ENCODE results near the gene C14orf119.

C14orf119 gene

GRCh38 chr14:23112359-23113178 lies 17.3 kb downstream of the C14orf119 start:
- no peak for DNase-seq

DNA sequence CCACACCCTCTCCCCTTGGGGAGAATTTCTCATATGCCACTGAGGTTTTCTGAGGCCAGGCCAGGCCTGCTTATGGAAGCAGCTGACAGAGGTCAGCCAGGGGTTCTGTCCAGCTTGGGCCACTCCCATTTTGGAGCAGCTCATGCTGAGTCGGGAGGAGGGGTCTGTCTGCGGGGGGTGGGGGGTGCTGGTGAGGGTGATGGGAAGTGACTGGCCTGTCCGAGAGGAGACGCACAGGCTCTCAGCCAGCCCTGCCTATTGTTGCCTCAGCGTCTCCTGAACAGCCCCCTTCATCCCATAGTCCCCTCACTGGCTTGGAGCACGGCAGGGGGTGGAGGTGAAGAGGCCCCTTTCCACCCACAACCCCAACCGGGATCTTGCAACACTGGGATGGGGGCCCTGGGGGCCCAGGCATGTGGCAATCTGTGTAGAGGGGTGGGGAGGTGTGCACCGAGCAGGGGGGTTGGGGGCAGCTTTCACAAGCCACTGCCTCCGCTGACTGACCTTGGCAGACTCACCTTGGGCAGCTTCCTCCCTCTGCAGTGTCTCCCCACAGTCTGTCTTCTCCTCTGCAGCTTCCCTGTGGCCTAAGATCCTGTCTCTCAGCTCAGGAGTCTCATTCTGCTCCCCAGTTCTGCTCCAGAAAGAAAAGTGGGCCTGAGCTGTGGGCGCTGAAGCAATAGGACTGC lies 18.3 kb downstream of the C14orf119 start:
- DNase-seq = no peak

GRCh38 chr14:23114120-23114458 lies 18.8 kb downstream of the C14orf119 start:
- no peak for DNase-seq

DNA sequence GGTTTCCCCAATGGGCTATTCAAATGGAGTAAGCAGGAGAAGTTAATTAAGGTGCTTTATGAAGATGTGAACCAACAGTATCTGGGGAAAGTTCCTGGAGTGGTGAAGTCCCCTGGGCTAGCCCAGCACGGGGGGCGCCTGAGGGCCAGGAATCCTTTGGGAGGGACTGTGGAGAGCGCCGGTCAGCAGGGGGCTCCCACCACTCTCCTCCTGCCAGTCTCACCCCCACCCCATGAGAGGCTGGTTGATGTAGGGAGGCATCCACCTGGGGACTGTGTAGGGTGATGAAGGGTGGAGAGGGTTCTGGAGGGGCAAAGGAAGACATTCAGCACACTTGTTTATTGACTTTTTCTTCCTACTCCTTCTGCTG lies 19.3 kb downstream of the C14orf119 start:
- no peak for DNase-seq

DNA sequence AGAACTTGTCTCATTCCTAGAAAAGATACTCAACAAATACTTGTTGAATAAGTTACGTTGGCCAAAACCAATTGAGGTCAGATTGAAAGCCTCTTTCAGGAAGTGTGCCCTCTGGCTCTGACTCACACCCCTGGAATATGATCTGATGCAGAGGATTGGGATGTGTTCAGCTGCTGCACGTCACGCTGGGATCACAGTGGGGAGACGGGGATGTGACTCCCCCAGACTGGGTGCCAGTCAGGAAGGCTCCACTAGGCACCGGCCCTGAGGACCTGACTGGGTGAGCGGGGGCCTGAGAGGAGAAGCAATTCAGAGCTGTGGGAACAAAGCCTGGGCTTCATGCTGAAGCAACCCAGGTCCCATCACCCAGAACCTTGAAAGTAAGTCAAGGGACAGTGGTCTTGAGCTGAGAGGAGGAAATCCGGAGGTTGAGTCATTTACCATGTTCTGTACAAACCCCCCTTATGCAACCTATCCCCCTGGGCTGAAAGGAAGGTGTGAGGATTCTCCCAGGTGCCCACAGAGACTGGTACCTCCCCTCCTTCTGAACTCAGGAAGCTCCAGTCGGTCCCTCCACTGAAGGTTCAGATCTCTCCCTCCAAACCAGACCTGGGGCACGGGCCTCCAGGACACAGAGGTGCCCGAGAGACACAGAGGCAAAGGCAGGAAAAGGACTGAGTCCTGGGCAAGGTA lies 19.9 kb downstream of the C14orf119 start:
- DNase-seq = no peak

DNA sequence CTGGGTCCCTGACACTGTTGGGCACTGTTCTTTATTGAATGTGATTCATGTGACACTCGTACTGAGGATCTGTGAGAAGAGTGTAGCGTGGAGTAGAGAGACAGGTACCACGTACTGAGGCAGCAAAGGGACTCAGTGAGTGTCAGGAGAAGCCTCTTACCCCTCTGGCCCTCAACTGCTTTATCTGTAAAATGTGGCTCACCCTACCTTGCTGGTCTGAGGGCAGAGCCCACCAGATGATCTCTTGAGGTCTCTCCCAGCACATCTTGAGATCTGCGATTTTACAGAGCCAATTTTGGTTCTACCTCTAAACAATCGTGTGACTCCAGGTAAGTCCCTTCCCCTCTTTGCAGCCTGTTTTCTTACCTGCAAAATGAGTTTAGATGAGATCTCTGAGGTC lies 20.6 kb downstream of the C14orf119 start:
- DNase-seq = no peak

DNA sequence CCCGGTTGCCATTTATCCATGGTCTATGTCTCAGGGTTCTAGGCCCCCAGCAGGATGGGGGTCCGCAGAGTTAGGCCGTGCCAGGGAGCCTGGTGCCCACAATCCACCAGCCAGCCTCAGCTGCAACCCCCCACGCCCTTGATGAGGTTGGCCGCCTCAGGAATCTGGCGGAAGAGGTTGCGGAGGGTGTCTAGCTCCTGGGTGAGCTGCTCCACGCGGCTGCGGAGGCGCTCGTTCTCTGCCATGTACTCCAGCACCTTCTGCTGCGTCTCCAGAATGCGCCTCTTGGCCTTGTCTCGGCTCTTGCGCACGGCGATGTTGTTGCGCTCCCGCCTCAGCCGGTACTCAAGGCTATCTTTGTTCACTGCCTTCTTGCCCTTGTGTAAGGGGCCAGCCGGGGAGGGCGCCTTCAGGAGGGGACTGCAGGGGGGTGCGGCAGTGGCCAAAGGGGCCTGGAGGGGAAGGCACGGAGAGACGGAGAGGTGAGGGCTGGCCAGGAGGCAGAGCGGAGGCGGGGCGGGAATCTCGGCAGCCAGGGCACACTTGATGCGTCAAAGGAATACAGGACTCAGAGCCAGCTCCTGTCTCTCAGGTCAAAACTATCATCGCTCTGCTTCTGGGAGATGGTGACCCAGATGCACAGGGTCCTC lies 22.2 kb downstream of the C14orf119 start:
- no peak for DNase-seq

GRCh38 chr14:23118506-23119362 lies 23.4 kb downstream of the C14orf119 start, which contains the start of gene CEBPE:
Gene CEBPE, minus strand, starts transcription at chr14:23119255. Its CDS starts 164 bp downstream, at chr14:23119091.
- DNase-seq = no peak

DNA sequence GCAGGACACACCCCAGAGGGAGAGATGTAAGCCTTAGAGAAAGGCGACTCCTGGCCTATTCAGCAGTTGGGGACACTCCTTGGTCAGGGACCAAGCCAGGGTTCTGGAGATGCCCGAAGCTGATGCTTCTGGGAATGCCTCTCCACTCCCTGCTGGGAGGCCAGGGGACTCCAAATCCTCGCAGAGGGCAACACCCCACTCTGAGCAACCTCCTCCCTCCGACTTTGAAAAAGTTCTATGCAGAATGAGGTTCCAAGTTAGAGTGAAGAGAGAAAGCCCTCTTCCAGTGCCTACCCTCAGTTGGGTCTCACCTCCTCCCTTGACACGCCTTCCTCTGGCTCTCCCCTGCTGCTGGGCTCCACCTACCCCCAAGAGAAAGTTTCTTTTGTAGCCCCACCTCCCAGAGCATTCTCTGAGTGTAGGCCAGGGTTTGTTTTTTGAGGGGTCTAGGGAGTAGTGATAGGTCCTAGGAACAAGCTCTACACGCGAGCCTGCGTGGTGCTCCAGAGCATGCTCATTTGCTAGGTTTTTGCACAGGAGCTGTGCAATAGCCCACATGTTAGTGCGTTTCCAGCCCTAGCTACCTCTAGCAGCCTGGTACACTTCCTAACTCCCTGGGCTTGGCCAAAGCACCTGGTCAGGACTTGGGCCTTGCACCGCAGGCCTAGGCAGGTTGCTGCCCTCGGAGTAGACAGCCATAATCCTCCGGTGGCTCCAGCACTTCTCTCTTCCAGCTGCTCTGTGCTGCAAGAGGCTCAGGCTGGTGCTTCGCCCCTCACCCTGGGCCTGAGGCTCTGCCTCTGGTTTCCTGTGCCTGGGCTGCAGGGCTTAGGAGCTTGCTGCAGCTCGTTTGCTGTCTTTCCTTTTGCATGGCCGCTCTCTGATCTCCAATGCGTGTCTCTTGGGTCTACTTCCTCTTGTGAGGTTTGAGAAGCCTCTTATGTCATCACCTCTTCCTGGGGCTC lies 24.3 kb downstream of the C14orf119 start:
- DNase-seq = no peak

GRCh38 chr14:23120541-23121251 lies 25.4 kb downstream of the C14orf119 start:
- DNase-seq = peak; percentile 57

DNA sequence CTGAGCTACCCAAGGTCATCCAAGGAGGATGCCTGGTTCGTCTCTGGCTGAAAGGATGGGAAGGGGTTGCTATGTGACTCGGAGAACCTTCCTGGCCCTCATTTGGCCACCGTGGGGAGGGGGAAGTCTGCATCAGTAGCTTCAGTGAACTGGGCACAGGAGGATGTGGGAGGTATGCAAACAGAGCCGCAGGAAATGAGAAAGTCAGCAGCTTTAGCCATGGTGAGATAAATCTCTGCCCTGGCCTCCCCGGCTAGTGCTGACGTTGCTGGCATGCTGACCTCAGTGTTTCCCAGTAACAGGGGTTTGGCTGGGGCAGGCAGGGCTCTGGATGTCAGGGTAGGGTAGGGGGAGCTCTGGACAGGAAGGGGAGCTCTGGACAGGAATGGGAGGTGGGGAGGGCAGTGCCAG lies 26.1 kb downstream of the C14orf119 start:
- no peak for DNase-seq

DNA sequence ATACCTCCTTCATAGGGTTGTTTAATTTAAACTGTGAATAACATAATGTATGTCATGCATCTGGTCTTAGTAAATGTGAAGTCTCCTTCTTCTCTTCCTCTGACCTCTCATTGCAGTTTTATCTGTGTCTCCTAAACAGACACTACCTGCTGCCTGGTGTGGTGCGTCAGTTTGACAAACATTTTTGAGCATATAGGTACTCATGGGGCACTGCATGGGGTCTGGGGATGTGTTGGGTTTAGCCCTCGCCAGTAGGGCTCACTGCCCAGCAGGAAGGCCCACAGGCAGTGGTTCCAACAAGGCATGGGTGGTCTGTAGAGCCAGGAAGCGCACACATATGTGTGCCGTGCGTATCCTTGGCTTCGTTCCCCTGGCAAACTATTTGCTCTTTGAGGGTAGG lies 26.8 kb downstream of the C14orf119 start:
- DNase-seq = no peak

DNA sequence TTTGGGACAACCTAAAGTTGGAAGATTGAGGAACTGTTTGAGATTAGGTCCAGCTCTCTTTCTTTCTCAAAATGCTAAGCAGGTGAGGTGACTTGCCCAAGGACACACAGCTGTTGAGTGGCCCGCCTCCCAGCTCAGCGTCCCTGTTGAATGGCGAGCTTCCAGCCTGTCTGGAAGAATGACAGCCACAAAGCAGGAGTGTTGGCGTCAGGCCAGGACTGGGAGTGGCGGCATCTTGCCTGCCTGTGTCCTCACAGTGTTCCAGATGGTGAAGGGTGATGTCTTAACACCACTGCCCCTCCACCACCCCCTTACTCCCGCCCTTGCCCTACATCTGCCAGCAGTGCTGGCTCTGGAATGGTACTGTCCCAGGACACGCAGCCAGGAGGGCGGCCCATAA lies 28.1 kb downstream of the C14orf119 start:
- DNase-seq = peak; percentile 92

DNA sequence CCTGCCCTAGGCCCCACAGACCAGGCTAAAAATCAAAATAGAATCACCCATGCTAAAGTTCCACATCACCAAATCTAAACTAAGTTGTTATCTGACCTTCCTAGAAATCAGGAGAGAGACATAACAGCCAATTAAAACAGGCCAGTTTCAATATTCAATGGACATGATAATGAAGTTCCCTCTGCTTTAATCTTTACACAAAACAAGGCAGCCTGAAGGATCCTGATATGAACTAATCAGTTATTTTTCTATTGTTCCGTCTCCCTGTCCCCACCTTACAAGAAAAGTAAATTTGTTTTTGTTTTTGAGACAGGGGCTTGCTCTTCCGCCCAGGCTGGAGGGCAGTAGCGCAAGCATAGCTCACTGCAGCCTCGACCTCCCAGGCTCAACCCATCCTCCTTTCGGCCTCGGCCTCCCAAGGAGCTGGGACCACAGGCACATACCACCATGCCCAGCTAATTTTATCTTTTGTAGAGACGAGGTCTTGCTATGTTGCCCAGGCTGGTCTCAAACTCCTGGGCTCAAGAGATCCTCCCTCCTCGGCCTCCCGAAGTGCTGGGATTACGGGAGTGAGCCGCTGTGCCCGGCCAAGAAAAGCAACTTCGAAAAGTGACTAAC lies 29.1 kb downstream of the C14orf119 start:
- no peak for DNase-seq

DNA sequence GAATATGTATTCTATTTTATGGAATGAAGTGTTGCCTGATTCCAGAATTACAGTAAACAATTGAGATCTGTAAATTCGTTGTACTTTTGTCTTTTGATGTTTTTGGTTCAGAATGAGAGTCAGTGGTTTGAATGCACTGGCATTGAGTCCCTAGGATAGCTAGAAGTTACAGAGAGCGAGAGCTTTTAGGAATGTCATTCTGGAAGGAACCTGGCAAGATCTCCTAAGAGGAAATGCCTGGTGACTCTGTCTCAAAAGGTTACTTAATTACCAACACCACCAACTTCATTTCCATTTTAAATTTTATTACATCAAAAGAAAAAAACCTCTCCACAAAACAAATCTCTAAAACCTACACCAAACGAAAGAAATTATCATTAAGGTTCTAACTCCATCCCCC lies 29.7 kb downstream of the C14orf119 start:
- DNase-seq = no peak

GRCh38 chr14:23125933-23126524 lies 30.7 kb downstream of the C14orf119 start:
- no peak for DNase-seq

DNA sequence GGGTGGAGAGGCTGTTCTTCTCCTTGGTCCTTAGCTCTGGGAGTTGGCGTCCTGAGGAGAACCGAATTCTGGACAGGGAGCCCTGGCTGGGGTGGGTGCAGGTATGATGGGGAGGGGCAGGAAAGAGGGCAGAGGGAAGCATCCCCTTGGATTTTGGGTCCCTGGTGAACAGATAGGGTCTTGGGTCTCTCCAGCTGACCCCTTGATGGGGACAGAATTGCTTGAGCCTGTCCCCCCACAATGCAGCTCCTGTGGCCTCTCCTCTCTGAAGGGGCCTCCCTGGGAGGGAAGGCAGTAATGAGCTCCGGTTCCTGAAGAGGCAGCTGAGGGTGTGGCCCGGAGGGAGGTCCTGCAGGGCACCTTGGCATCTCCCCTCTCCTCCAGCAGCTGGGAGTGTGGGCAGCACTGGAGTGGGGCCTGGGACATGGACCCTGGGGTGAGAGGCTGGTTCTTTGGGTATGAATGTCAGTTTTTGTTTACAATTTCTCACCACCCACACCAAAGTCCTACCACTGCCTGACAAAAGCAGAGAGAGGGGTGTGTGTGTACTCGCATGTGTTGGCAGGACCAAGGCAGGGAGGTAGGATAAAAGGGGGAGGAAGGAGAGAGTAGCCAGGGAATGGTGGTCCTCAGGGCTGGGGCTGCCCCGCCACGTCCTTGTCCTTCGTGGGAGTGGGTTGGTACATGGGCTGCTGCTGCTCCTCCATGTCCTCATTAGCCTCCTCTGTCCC lies 31.4 kb downstream of the C14orf119 start:
- no peak for DNase-seq

DNA sequence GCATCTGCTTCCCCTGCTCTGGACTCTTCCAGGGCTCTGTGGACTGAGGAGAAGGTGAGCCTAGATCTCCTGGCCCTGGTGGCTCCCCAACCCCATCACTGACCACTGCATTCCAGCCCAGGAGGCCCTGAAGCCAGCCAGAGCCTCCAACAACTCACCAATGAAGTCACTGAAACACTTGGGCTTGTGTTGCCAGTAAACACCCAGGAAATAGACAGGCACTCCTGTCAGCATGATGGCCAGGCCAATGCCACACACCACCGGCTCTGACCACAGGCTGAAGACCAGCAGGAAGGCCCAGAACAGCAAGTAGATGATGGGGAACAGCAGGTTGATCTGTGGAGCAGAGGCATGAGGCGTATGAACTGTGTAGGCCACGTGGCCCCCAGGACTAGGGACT lies 32.6 kb downstream of the C14orf119 start:
- no peak for DNase-seq

Measured in DMS 273 treated with DMSO at 0.1 percent for 48 hours (cell line).